Prostate gland (tissue), 2 donors: Measurements from ENCODE around the gene TMEM212.

ENCODE experiments used
- POLR2A ChIP-seq: fragments of 450-650 bp; IDR thresholded peaks from one replicate; pipeline ENCODE4 v1.6.1; 2016; ENCODE audit warnings: antibody characterized with exemption, mild to moderate bottlenecking
- TF ChIP-seq, protein P1 (sequence below), 4 experiments: fragments of 200-600 bp in 2 of 4; fragments of 450-650 bp in 2 of 4; sonication (generic) in 2 of 4; IDR thresholded peaks; 1 replicate in 3 of 4; 2 replicates in 1 of 4; pipeline ENCODE4 v1.5.1; 2016 to 2019; ENCODE audit warnings: antibody characterized with exemption in 4 of 4, mild to moderate bottlenecking in 2 of 4, moderate library complexity in 2 of 4

DNA sequence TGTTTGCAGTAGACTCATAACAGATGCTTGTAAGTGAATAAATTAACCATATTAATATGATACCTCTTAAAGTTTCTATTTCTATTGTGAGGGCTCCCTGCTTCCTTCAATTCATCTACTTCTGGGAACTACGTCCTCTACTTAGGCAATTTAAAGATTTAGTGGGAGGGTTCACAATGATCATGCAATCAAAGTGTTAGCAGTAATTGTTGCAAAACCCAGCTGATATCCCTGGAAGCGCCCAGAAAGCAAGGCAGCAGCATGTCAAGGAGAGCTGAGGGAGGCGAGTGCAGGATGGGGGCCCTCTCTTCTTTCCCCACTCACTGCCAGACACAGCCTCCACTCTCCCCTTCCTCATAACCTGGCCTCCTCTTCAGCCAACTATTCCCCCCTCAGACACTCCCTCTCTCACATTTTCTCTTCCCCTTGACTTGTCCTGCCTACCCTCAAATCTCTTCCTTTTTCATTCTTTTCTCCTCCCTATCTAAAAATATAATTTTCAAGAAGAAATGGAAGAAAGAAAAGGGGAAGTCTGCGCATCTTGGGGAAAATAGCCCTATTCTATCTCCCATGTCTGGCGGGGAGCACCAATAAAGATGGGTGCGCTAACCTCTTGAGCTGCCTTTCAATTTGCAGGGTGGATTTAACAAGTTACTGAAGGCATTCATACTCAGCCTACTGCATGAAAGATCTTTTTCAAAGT lies 6.6 kb downstream of the TMEM212 start:
- TF ChIP-seq POLR2A: no peak
- TF ChIP-seq, protein P1, sequence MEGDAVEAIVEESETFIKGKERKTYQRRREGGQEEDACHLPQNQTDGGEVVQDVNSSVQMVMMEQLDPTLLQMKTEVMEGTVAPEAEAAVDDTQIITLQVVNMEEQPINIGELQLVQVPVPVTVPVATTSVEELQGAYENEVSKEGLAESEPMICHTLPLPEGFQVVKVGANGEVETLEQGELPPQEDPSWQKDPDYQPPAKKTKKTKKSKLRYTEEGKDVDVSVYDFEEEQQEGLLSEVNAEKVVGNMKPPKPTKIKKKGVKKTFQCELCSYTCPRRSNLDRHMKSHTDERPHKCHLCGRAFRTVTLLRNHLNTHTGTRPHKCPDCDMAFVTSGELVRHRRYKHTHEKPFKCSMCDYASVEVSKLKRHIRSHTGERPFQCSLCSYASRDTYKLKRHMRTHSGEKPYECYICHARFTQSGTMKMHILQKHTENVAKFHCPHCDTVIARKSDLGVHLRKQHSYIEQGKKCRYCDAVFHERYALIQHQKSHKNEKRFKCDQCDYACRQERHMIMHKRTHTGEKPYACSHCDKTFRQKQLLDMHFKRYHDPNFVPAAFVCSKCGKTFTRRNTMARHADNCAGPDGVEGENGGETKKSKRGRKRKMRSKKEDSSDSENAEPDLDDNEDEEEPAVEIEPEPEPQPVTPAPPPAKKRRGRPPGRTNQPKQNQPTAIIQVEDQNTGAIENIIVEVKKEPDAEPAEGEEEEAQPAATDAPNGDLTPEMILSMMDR (IDR thresholded peaks at IDR 0.05): no peak
